ENCODE results near the gene INO80E.
"Not testable (repeated sequence)": the region's sequence is repeated elsewhere in the genome, so short reads cannot be mapped to it uniquely, and the experiment has no call there.

Gene INO80E

DNA sequence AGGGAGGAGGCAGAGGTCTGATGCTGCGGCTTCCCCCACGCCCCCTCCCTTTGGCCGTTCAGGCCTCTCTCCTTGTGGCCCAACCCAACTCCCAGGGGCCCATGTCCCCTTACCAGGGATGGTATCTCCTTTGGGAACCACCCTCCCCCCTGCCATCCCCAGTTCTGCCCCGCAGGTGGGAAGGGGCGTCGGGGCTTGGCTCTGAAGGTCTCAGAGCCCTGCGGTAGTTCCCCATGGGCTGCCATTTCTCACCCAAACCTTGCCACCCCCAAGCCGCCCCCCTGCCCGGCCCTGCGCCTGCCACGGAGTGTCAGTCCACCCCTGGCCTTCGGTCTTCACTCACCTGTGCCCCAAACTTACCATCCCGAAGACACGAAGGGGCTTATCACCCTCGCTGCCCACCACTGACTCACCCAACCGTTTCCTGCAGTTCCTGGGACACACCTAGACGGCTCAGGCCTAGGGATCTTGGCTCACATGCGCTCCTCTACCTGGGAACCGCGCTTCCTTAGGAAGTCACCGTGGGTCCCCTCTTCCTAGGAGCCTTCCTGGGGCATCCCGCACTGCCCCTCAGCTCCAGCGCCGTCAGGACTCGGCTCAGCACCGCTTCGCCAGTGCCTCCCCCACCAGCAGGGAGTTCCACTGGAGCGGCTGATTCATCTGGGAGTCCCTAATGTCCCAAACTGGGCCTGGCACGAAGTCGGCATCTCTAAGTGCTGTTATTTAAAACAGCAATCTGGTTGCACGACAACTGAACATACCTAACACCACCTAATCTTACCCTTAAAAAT, 15.9 kb downstream of the INO80E start:
- no peak for DNase-seq (ENCODE audit: low read depth)
- TF ChIP-seq, protein P1, sequence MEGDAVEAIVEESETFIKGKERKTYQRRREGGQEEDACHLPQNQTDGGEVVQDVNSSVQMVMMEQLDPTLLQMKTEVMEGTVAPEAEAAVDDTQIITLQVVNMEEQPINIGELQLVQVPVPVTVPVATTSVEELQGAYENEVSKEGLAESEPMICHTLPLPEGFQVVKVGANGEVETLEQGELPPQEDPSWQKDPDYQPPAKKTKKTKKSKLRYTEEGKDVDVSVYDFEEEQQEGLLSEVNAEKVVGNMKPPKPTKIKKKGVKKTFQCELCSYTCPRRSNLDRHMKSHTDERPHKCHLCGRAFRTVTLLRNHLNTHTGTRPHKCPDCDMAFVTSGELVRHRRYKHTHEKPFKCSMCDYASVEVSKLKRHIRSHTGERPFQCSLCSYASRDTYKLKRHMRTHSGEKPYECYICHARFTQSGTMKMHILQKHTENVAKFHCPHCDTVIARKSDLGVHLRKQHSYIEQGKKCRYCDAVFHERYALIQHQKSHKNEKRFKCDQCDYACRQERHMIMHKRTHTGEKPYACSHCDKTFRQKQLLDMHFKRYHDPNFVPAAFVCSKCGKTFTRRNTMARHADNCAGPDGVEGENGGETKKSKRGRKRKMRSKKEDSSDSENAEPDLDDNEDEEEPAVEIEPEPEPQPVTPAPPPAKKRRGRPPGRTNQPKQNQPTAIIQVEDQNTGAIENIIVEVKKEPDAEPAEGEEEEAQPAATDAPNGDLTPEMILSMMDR (conservative IDR thresholded peaks at IDR 0.05; ENCODE audit: low read depth, low read length) = no peak
- H3K4me3 ChIP-seq (ENCODE audit: low read length) = no peak overlapping the region

- DNase-seq (ENCODE audit: low read depth); H3K4me3 ChIP-seq (ENCODE audit: low read length): not testable (repeated sequence)
Observed at GRCh38 chr16:30012598-30012997, 16.6 kb downstream of the INO80E start.

GRCh38 chr16:30015450-30015849, 19.4 kb downstream of the INO80E start:
- H3K4me3 ChIP-seq (ENCODE audit: low read length); DNase-seq (ENCODE audit: low read depth): not testable (repeated sequence)

DNA sequence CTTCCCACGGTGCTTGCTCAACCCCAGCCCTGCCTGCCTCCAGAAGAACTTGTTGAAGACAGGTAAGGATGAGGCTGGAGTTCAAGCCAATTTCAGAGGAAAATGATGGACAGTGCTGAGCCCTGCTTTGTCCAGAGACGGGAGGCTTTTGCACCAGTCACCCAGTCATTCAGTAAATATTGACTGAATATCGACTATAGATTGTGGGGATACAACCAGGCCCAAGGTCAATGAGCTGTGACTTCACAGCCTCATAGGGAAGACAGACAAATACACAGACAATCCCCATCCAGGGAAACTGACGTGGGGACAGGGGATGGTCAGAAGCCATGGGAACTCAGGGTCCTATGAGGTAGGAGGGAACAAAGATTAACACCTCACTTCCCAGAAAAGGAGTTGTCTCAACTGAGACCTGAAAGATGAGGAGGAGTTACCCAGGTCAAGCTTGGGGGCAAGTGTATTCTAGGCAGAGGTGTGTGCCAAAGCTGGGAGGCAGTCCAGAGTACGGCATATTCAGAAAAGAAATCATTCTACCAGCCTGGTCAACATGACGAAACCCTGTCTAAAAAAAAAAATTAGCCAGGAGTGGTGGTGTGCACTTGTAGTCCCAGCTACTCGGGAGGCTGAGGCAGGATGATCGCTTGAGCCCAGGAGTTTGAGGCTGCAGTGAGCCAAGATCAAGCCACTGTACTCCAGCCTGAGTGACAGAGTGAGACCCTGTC, 20.7 kb downstream of the INO80E start:
- no peak for DNase-seq (ENCODE audit: low read depth)
- H3K4me3 ChIP-seq (ENCODE audit: low read length) = no peak overlapping the region
- TF ChIP-seq, protein P1 (conservative IDR thresholded peaks at IDR 0.05; ENCODE audit: low read depth, low read length) = no peak

DNA sequence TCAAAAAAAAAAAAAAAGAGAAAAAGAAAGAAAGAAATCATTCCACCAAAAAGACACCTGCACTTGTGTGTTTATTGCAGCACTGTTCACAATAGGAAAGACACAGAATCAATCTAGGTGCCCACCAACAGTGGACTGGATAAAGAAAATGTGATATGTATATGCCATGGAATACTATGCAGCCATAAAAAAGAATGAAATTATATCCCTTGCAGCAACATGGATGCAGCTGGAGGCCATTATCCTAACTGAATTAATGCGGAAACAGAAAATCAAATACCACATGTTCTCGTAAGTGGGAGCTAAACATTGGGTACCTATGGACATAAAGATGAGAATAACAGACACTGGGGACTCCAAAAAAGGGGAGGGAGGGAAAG, 21.2 kb downstream of the INO80E start:
- no peak overlapping the region for H3K4me3 ChIP-seq (ENCODE audit: low read length)
- DNase-seq (ENCODE audit: low read depth) = no peak

DNA sequence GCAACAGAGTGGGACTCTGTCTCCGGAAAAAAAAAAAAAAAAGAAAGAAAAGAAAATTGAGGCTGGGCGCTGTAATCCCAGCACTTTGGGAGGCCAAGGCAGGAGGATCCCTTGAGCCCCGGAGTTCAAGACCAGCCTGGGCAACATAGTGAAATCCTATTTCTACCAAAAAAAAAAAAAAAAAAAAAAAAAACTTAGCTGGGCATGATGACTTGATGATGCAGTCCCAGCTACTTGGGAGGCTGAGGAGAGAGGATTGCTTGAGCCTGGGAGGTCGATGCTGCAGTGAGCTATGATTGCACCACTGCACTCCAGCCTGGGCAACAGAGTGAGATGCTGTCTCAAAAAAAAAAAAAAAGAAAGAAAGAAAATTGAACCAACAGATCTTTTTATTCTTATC, 21.9 kb downstream of the INO80E start:
- not testable (repeated sequence) for DNase-seq (ENCODE audit: low read depth); H3K4me3 ChIP-seq (ENCODE audit: low read length)

More for the DNA sequence above, 21.2 kb downstream of the INO80E start:
- TF ChIP-seq, protein P1 (conservative IDR thresholded peaks at IDR 0.05; ENCODE audit: low read depth, low read length) = no peak

GRCh38 chr16:30018731-30019158, 22.7 kb downstream of the INO80E start:
- TF ChIP-seq, protein P1 (conservative IDR thresholded peaks at IDR 0.05; ENCODE audit: low read depth, low read length) = no peak
- DNase-seq (ENCODE audit: low read depth) = no peak
- H3K4me3 ChIP-seq (ENCODE audit: low read length) = no peak overlapping the region

DNA sequence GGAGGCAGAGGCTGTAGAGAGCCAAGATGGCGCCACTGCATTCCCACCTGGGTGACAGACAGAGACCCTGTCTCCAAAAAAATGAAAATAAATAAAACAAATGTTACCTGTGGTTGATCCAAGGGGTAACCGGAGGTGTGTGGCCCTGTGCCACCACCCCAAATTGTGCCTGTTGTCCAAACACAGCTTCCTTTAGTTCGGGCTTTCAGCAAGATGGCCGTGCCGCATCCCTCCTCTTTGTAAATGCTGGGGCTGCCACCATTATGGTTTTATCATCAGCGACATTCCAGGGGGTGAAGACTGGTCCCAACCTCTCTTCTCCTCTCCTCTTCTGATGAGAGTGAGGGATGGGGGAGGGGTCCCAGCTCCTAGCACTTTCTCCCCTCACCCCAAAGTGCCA, 26.8 kb downstream of the INO80E start, which contains the start of gene C16orf92:
Gene C16orf92, plus strand, starts transcription at position 312 of the 400 bp plus-strand sequence. CDS start 143 bp downstream, outside the sequence.
- TF ChIP-seq, protein P1 (conservative IDR thresholded peaks at IDR 0.05; ENCODE audit: low read depth, low read length) = no peak
- DNase-seq (ENCODE audit: low read depth) = no peak

More for the DNA sequence above, 26.8 kb downstream of the INO80E start, which contains the start of gene C16orf92:
- H3K4me3 ChIP-seq (ENCODE audit: low read length) = no peak within 1 kb of the TSS
